Left hindlimb (tissue), 1 donor: Measurements from ENCODE around the gene EYS.
"Not testable (repeated sequence)": the region's sequence is repeated elsewhere in the genome, so short reads cannot be mapped to it uniquely, and the experiment has no call there.

Experiments used
- DNase-seq: peaks from one replicate; pipeline ENCODE4 v3.0.0-alpha.2; 2018

The EYS gene

DNA sequence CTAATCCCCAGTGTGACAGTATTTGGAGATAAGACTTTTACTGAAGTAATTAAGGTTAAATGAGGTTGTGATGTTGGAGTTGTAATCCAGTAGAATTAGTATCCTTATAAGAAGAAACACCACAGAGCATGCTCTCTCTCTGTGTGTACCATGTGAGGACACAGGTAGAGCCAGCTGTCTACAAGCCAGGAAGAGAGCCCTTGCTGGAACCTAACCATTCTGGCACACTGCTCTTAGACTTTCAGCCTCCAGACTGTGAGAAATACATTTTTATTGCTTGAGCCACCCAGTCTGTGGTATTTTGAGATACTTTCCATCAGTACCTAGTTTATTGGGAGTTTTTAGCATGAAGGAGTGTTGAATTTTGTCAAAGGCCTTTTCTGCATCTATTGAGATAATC lies 1961.2 kb downstream of the EYS start:
- no peak for DNase-seq

GRCh38 chr6:63744810-63745209 lies 1962.2 kb downstream of the EYS start:
- no peak for DNase-seq

GRCh38 chr6:63743691-63744090 lies 1963.3 kb downstream of the EYS start:
- no peak for DNase-seq

GRCh38 chr6:63742060-63742459 lies 1965.0 kb downstream of the EYS start:
- DNase-seq: no peak

DNA sequence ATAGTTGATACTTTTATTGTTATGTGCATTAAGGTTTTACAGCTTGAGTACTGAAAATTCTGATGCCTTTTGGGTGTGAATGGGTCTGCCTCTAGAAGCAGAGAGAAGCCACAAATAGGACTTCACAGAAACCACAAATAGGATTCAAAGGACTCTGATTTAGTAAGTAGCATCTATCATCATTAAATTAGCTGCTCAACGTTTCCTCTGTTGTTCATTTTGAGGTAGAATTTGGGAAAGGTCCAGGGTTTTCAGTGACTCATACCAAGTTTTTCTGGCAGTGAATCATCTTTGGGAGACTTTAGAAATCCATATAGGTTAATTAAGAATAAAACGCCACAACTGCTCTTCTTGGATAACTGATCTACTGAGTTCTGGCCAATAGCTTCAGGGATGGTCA lies 1966.3 kb downstream of the EYS start:
- DNase-seq: no peak

DNA sequence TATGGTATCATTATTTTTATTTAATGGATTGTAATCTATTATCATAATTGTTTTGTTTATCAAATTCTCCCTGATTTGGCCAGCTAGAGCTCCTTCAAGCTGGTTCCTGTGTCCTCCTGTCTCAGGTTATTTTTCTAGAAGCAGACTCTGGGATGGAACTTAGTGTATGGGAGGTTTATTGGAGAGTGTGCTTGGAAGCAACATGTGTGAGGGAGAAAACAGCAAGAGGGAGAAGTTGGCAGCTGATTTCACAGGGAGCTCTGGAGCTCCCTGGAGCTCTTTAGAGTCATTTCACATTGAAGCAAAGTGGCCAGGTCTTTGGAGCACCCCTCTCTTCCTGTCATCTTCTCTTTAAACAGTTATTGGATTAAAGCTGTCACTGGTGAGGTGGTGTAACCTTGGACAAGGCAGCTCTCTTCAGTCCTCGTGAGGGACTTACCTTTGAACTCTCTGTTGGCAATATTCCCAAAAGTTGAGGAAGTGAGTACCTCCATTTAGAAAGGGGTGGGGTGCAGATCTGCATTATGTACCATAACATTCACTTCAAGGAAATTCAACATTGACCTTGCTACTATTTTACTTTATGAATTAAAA lies 1967.8 kb downstream of the EYS start:
- DNase-seq: no peak

DNA sequence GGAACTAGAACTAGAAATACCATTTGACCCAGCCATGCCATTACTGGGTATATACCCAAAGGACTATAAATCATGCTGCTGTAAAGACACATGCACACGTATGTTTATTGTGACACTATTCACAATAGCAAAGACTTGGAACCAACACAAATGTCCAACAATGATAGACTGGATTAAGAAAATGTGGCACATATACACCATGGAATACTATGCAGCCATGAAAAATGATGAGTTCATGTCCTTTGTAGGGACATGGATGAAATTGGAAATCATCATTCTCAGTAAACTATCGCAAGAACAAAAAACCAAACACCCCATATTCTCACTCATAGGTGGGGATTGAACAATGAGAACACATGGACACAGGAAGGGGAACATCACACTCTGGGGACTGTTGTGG lies 1968.8 kb downstream of the EYS start:
- not testable (repeated sequence) for DNase-seq

GRCh38 chr6:63734923-63735322 lies 1972.1 kb downstream of the EYS start:
- DNase-seq: no peak

DNA sequence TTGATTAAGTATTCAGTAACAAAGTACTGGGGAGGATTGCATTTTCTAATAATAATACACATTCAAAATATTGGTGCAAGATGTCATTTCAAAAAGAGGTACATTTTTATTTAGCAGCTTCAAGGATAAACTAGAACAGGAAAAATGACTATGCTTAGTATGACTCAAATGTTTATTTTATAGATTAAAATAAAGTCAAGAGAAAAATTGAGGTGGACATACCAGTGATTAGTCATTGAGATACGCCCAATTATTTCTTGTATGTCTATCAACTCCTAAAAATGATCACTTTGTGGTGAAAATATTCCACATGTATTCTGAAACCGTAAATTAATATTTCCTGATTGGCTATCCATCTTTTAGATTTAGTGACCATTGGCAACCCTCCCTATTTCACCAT lies 1974.7 kb downstream of the EYS start:
- DNase-seq: no peak

- no peak for DNase-seq
Observed at GRCh38 chr6:63731930-63732329, 1975.1 kb downstream of the EYS start.

DNA sequence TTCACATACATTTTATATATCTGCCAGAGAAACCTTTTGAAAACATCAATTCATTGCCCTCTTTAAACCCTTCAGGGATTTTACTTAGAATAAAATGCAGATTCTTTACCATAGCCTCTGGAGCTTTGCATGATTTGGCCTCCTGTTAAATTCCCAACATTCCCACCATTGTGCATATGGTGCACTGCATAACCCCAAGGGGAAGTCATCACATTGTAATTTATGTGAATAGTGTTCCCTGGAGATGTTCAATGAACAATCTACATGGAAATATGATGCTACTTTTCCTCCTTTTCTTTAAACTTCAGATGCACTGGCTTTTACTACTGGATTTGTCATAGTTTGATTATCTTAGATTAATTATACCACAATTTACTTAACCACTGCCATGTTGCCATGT lies 1976.7 kb downstream of the EYS start:
- DNase-seq: no peak

- DNase-seq: no peak
Observed at GRCh38 chr6:63724721-63725120, 1982.3 kb downstream of the EYS start.

DNA sequence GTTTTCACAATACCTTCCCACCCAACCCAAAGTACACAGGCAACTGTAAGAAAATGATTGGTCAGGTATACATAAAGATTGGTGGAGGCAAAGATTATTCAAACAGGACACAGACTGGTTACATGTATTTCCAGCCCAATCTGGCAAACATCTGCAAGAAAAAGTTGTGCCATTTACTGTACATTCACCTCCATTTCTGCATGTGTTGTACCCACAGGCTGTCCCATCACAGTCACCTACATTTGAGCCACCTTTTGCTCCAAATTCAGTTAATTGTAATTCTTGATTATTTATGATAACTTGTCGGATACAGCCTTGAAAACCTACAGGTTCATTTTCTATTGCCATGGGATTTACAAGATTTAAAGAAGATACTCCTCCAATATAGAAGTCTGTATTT lies 1985.8 kb downstream of the EYS start:
- DNase-seq: no peak

GRCh38 chr6:63716169-63716568 lies 1990.9 kb downstream of the EYS start:
- no peak for DNase-seq

DNA sequence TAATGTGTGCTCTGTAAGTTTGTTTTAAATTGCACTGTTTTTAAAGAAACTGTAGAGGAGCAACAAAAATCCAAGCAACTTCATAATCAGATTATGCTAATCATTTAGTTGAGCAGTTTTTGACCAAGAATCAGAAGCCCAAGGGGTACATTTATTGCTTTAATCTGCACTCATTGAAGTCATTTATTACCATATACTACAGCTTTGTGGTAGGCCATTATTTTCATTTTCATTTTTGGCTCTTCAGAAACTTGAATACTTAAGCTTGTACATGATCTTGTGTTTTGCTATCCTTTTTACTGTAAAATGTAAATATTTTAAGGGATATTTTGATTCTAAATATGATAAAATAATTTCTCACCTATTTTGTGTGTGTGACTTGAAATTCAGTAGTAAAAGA lies 1992.9 kb downstream of the EYS start:
- DNase-seq: no peak

GRCh38 chr6:63713332-63713731 lies 1993.7 kb downstream of the EYS start:
- DNase-seq: no peak

DNA sequence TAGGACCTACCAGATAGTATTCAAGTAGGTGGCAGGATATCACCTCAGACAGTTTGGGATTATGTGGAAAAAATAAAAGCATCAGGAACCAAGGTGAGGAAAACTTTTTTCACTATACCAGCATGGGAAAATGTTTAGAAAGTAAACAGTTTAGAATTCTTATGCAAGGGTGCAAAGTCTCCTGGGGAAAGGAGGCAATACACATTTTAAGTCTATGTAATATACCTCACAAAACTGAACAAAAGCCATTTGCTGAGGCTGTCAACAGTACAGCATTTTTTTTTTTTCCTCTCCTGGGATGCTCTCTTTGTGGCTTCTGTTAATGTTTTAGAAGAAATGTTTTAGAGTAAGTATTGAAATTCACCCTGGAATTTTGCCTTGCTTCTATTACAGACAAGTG lies 1997.9 kb downstream of the EYS start:
- DNase-seq: no peak

DNA sequence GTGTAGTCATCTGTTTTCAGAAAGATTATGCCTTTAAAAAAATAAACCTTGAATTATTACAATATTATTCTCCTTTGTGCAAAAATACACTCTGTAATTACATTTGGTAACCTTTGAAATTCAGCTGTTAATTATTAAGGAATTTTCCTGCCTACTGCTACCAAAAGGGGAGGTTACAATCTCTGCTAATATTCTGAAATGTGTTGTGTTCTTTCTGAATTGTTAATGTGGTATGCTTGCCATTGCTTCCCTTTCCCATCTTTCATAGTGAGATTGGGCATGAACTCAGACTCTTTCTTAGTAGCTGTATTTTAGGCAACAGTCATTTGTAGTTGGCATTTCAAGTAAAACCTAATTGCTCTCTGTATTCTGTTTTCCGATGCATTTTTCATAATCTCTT lies 1998.4 kb downstream of the EYS start:
- no peak for DNase-seq

DNA sequence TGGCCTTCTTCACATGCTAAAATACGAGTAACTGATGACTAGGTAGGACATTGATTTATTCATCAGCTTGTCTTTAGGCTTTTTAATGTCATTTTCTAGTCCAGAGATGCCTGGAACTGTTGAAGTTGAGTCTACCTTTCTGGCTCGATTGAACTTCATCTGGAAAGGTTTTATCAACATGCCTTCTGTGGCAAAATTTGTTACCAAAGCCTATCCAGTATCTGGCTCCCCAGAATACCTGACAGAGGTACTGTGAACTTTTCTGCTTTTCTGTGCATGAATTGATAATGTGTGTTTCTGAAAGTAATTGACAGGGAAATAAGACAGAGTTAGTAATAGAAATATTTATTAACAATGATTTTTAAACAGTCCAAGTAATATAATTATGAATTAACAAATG lies 2000.4 kb downstream of the EYS start:
- DNase-seq: no peak

GRCh38 chr6:63705707-63706106 lies 2001.3 kb downstream of the EYS start:
- DNase-seq: no peak

- no peak for DNase-seq
Observed at GRCh38 chr6:63690221-63690620, 2016.8 kb downstream of the EYS start.

DNA sequence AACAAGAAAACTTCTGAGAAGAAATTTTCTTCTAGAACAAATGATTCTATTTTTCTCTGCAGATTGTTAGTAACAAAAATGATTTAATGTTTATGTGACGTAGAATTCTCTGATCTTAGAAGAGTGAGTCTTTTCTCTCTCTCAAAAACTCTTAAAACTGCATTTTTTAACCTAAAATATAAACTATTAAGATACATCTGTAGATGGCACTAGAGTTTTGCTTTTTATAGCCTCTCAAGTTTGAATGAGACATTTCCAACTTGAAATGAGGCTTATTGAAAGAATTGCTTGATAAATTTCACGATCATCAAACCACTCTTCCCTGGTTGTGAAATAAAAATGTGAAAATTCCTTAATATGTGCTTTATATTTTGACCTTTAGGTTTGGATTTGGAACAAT lies 2017.6 kb downstream of the EYS start:
- no peak for DNase-seq

- DNase-seq: no peak
Observed at GRCh38 chr6:63685446-63686379, 2021.3 kb downstream of the EYS start.

DNA sequence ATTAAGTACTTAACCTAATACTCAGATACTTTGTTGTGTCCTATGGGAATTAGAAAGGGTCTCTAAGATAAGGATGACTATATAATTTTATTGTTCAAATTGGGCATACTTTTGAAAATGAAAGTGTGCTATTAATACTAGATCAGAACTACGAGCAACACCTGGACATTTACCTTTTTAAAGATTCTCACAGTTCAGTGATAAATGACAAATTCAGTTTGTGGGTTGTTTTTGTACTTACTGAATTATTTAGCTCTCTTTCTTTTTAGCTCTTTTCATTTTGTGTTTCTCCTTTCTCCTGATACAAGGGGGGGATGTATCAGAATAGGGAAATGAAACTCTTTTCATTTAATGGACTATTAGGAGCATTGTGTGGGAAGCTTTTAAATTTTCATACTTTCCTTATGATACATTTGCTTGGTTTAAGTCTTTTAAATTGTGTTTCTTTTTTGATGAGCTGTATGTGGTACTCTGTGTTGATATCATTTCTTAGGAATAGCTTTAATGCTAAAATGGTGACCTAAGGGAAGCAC lies 2023.9 kb downstream of the EYS start:
- no peak for DNase-seq
